Stimulated activated CD8-positive, alpha-beta memory T cell treated with anti-CD3 and anti-CD28 coated beads, Interleukin-15, amount 100 ng/mL, for 1 hour (primary cell): ENCODE measurements around the gene ERC2.

ENCODE experiments used
- DNase-seq: peaks from one replicate; pipeline ENCODE4 v3.0.0-alpha.2; 2020; ENCODE audit warnings: low read depth

The ERC2 gene

DNA sequence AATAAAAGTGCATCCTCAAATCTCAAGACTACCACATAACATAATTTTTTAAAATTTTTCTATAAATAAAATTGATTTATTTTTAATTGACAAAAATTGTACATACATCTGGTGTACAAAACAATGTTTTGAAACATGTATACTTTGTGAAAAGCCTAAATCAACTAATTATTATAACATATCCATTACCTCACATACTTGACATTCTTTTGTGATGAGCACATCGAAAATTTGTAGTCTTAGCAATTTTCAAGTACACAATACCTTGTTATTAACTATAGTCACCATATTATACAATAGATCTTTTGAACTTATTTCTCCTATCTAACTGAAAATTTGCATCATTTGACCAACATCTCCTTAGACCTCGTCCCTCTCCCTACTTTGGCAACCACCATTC lies 973.3 kb downstream of the ERC2 start:
- no peak for DNase-seq

- DNase-seq = no peak
Measured at GRCh38 chr3:55492976-55493375, 975.3 kb downstream of the ERC2 start.

DNA sequence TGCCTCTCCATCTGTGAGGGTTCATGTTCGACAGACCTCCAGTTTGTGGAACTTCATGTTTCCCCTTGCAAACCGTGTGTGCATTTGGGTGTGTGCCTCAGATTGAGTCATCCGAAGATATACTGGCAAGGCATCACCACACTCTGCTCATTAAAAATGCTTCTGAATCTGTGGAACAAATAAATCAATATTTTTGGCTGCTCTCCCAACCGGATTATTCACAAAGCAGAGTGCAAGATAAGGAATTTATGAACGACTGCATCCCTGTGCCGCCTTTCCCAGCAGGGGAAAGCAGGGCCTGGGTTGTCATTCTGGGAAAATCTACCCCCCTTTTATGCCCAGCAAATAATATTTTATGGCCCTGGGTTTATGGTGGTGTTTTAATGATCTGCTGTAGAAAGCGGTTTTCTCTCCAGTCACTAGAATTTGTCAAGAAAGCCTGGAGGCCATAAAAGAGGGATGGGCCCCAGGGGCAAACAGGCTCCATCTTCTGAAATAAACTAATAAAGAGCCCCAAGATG lies 976.9 kb downstream of the ERC2 start:
- DNase-seq = no peak

GRCh38 chr3:55490276-55490913 lies 977.9 kb downstream of the ERC2 start:
- DNase-seq = no peak

GRCh38 chr3:55489798-55490132 lies 978.5 kb downstream of the ERC2 start:
- DNase-seq = no peak

DNA sequence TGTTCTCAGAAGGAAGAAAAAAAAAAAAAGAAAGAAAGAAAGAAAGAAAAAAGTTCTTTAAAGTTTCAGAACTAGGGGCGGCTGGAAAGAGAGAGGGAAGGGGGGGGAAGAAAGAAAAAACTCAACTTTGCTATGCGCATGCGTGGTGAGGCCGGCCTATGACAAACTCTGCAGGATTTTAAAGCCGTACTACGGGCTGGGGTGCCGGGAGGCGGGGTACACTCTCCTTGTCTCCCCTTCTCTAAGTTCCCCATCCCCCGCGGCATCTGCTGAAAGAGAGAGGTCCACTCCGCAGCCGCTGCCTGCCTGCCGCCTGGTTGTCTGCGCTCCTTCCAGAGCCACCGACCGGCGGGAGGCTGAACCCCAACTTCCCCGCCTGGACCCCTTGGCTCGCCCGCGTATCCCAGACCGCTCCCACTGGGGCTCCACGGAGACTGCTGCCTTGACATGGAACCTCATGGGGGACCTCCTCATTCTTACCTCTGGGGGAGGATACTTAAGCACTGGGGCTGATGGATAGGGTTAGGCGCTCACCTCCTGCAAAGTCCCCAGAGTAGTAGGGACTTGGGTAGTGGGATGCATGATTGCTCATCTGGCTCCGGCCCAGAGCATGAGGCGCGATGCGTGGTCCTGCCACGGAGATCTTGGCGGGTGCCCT lies 979.7 kb downstream of the ERC2 start:
- DNase-seq = no peak

DNA sequence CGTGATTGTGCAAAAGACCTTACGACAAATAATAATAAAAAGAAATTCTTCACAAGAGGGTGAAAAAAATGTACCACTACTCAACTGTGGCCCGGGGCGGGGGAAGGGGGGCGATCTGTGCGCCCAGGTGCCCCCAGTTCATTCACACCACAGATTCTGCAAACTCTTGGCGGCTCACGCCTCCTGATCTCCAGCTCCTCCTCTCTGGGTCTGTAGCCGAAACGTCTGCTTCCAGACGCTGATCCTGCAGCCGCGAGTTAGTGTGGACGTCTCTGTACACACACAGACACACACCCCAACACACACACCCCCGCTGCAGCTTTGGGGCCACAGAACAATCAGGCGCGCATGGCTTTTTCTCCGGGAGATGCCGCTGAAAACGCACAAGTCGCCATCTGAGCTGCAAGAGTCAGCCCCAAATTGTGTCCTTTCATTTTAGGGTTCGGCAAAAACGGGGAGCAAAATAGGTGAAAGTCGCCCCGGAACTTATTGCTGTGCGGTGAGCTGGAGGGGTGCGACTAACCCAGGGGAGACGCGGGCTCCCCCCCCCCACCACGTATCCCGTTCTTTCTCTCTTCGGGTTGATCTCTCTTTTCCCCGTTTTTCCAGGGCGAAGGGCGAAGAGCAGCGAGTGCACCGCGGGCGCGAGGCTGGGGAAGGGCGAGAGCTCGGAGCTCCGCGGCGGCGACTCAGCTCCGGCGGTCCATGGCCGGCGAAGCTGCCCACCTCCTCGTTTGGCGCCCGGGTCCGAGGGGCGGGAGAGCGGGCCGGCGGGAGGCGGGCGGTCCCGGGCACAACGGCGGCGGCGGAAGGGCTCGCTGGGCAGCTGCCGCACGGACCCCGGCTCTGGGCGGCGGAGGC lies 980.7 kb downstream of the ERC2 start:
- DNase-seq = no peak

DNA sequence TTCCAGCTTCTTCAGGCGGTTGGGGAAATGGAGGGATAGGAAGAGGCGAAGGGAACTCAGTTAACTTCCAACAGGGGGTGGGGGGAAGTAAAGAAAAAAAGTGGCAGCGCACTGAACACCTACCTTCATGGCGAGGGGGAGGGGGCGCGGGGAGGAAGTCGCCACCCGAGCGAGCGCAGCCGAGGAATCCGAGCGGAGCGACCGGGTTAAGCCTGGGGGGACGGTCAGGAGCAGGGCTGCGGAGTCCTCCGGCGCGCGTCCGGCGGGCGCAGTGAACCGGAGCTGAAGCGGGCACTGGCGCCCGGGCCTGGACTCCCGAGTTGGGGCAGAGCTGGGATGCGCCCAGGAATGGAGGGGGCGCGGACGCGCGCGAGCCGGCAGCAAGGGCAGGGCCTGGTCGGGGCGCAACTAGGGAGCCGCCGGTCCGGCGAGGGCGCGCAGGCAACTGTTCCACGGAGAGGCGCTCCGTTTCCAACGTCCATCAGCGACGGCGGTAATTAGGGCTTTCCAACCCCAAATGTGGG lies 981.3 kb downstream of the ERC2 start, which contains the start of gene WNT5A:
Gene WNT5A (minus strand): TSS at position 450 of the 524 bp plus-strand sequence. CDS start 321 bp downstream, at position 129.
- no peak for DNase-seq

GRCh38 chr3:55486101-55486856 lies 982.0 kb downstream of the ERC2 start:
- DNase-seq = no peak

GRCh38 chr3:55484801-55485791 lies 983.2 kb downstream of the ERC2 start:
- no peak for DNase-seq

- no peak for DNase-seq
Measured at GRCh38 chr3:55484191-55484689, 984.0 kb downstream of the ERC2 start.

- no peak for DNase-seq
Measured at GRCh38 chr3:55483196-55484095, 984.8 kb downstream of the ERC2 start.

DNA sequence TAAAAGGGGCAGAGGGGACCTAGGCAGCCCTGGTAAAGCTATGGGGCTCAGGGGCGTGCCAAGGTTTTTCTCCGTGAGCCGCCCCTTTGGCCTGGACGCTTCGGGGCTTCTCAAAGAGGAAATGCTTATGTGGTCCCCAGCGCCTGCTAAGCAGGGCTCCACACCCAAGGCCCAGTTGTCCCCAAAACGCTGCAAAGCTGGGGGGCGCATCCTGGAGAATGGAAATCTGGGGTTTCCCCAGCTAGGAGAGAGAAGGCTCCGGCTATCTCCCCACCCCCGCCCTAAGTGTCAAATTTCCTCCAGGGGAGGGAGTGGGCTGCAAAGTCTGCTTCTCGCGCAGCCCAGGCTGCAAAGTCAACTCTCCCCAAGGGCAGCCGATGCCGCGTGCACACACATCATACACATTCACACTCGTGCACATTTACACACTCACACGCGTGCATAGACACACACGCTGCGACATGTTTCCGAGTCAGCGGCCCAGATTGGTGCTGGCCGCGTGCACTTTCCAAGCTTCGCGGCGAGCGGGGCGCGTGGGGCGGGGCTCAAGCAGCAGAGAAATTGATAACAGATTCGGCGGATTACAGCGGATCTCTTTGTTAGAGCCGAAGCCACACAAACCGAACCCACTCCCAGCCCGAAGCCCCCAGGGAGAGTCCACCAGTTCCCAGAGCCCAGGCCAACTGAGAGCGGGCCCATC lies 985.6 kb downstream of the ERC2 start:
- DNase-seq = no peak

- DNase-seq = no peak
Measured at GRCh38 chr3:55481744-55482495, 986.3 kb downstream of the ERC2 start.

- no peak for DNase-seq
Measured at GRCh38 chr3:55480911-55481743, 987.1 kb downstream of the ERC2 start.

DNA sequence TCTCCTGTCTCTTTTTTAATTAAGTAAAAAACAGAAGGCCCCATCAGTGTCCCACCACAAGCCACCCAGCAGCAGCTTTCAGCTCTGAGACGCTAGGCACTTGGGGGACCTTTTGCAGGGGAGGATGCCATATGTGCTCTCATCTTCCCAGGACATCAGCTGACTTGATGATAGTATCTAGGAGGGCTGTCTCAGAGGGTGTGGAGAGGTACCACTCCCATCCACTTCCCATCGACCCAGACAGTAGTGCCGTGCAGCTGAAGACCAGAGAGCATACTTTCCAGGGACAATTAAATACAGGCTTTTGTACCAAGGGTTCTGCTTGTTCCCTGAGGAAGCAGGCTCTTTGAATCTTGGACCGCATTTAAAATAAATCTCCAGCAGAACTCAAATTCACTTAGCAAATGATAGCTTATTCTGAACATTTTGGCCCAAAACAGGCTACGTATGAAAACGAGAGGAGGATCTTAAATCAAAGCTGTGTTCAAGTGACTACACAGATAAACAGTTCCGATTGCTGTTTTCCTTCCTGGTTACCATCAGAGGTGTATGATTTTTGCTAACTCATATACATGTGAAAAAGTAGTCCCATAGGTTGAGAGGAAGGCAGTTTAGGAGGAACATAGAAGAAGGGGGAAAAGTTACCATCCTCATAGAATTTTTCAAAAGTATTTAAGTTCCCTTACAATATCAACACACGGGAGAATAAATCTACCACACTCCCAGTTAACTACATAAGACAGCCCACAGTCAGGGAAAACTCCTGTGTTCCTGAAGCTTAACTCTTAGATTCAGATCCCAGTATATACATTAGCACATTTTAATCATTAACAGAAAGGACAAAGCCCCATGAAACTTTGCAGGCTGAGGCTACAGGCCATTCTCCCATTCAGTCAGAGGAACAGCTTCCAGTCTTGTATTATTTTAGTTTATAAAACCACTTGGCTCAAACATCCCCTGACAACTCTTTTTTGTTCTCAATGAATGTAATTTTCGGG lies 990.7 kb downstream of the ERC2 start:
- DNase-seq = no peak
